Heart left ventricle (tissue), 13 donors: Measurements from ENCODE around the gene SNRPB.

Source experiments
- POLR2A ChIP-seq, 2 donors: fragments of 450-650 bp; IDR thresholded peaks; one replicate each; pipeline ENCODE4 v1.6.1; 2017; ENCODE audit warnings: antibody characterized with exemption in 2 of 2, mild to moderate bottlenecking in 2 of 2, moderate library complexity in 2 of 2
- TF ChIP-seq, protein P1 (sequence below), 12 donors: fragments of 200-600 bp; sonication (generic) in 4 of 12; IDR thresholded peaks; one replicate each; pipeline versions ENCODE4 v1.5.0 to v1.8.0; 2018 to 2022; ENCODE audit warnings: antibody characterized with exemption in 12 of 12, mild to moderate bottlenecking in 5 of 12
- donor health status: ischemic (EF 13 %, LVEDD 7.1; RV severe dilation, severe dysfunction).
- donor health status: DM: no; HTN: yes; CAD: no.
- donor health status: DM: no; HTN: no; CAD: no.
- donor health status: ischemic (EF 25% LVEDD 6.9; RV normal size, moderate dysfunction).
- donor health status: ischemic (EF 25% LVEDD 5.7; RV mildly dilated, moderate dysfunction).
- donor health status: ischemic (EF 35%, LVEDD 5.7; RV mildly dilated, moderate dysfunction).
- donor health status: nonischemic (EF 11% LVEDD 7.7; RV severe dilation, severe dysfunction).
- donor health status: DM: yes; HTN: yes; CAD: no.
- donor health status: PGD.
- donor health status: ischemic (EF 29% LVEDD 5.4; RV normal size, mild dysfunction).
- donor health status: nonischemic (EF 23%, LVEDD 6.1; RV moderate dilation, normal function).

GRCh38 chr20:2430538-2430937 is 40.1 kb downstream of the SNRPB start:
- TF ChIP-seq, protein P1, sequence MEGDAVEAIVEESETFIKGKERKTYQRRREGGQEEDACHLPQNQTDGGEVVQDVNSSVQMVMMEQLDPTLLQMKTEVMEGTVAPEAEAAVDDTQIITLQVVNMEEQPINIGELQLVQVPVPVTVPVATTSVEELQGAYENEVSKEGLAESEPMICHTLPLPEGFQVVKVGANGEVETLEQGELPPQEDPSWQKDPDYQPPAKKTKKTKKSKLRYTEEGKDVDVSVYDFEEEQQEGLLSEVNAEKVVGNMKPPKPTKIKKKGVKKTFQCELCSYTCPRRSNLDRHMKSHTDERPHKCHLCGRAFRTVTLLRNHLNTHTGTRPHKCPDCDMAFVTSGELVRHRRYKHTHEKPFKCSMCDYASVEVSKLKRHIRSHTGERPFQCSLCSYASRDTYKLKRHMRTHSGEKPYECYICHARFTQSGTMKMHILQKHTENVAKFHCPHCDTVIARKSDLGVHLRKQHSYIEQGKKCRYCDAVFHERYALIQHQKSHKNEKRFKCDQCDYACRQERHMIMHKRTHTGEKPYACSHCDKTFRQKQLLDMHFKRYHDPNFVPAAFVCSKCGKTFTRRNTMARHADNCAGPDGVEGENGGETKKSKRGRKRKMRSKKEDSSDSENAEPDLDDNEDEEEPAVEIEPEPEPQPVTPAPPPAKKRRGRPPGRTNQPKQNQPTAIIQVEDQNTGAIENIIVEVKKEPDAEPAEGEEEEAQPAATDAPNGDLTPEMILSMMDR (IDR thresholded peaks at IDR 0.05), result no peak
- TF ChIP-seq POLR2A (IDR thresholded peaks at IDR 0.05), result no peak
